Ovary (tissue), 3 donors: Measurements from ENCODE around the gene CPNE6.

ENCODE experiments used
- EP300 ChIP-seq: sonication (generic); formaldehyde crosslinking; IDR thresholded peaks from one replicate; pipeline ENCODE4 v1.6.1; 2017; ENCODE audit warnings: antibody characterized with exemption
- POLR2A ChIP-seq: fragments of 450-650 bp; IDR thresholded peaks from one replicate; pipeline ENCODE4 v1.6.1; 2017; ENCODE audit warnings: antibody characterized with exemption, mild to moderate bottlenecking, moderate library complexity
- TF ChIP-seq, protein P1 (sequence below), 3 donors: fragments of 450-650 bp in 2 of 3; fragments of 200-600 bp in 1 of 3; IDR thresholded peaks; one replicate each; pipeline versions ENCODE4 v1.5.1 to v1.8.0; 2016 to 2022; ENCODE audit warnings: antibody characterized with exemption in 3 of 3, mild to moderate bottlenecking in 1 of 3
- donor health status: DM: no; HTN: no; CAD: no.

GRCh38 chr14:24098927-24099813 lies 27.8 kb downstream of the CPNE6 start:
- TF ChIP-seq, protein P1, sequence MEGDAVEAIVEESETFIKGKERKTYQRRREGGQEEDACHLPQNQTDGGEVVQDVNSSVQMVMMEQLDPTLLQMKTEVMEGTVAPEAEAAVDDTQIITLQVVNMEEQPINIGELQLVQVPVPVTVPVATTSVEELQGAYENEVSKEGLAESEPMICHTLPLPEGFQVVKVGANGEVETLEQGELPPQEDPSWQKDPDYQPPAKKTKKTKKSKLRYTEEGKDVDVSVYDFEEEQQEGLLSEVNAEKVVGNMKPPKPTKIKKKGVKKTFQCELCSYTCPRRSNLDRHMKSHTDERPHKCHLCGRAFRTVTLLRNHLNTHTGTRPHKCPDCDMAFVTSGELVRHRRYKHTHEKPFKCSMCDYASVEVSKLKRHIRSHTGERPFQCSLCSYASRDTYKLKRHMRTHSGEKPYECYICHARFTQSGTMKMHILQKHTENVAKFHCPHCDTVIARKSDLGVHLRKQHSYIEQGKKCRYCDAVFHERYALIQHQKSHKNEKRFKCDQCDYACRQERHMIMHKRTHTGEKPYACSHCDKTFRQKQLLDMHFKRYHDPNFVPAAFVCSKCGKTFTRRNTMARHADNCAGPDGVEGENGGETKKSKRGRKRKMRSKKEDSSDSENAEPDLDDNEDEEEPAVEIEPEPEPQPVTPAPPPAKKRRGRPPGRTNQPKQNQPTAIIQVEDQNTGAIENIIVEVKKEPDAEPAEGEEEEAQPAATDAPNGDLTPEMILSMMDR (IDR thresholded peaks at IDR 0.05): no peak
- TF ChIP-seq EP300 (no peak), POLR2A (no peak)
